Stimulated activated CD8-positive, alpha-beta memory T cell treated with anti-CD3 and anti-CD28 coated beads, Interleukin-15, amount 100 ng/mL, for 24 hours (primary cell): Measurements from ENCODE around the gene FHIT.

Source experiments
- DNase-seq: peaks from one replicate; pipeline ENCODE4 v3.0.0-alpha.2; 2020; ENCODE audit warnings: low read depth

Gene FHIT

GRCh38 chr3:59762941-59763340 lies 1488.3 kb downstream of the FHIT start:
- no peak for DNase-seq

GRCh38 chr3:59759298-59760031 lies 1491.8 kb downstream of the FHIT start:
- no peak for DNase-seq

- no peak for DNase-seq
Observed at GRCh38 chr3:59758672-59759071, 1492.6 kb downstream of the FHIT start.

- DNase-seq, result no peak
Observed at GRCh38 chr3:59756934-59757333, 1494.3 kb downstream of the FHIT start.

- DNase-seq, result no peak
Observed at GRCh38 chr3:59754456-59755129, 1496.7 kb downstream of the FHIT start.

GRCh38 chr3:59753808-59754450 lies 1497.3 kb downstream of the FHIT start:
- no peak for DNase-seq

- DNase-seq, result no peak
Observed at GRCh38 chr3:59752925-59753324, 1498.3 kb downstream of the FHIT start.

- DNase-seq, result no peak
Observed at GRCh38 chr3:59751606-59752005, 1499.6 kb downstream of the FHIT start.

GRCh38 chr3:59750391-59750790 lies 1500.9 kb downstream of the FHIT start:
- no peak for DNase-seq

GRCh38 chr3:59749291-59749690 lies 1502.0 kb downstream of the FHIT start:
- DNase-seq, result no peak

GRCh38 chr3:59746585-59746984 lies 1504.7 kb downstream of the FHIT start:
- no peak for DNase-seq

- DNase-seq, result no peak
Observed at GRCh38 chr3:59737241-59737640, 1514.0 kb downstream of the FHIT start.

GRCh38 chr3:59734061-59734460 lies 1517.2 kb downstream of the FHIT start:
- DNase-seq, result no peak

- DNase-seq, result no peak
Observed at GRCh38 chr3:59733041-59733809, 1518.0 kb downstream of the FHIT start.

GRCh38 chr3:59731943-59732342 lies 1519.3 kb downstream of the FHIT start:
- DNase-seq, result no peak

- DNase-seq, result no peak
Observed at GRCh38 chr3:59730591-59730990, 1520.7 kb downstream of the FHIT start.

GRCh38 chr3:59728587-59728908 lies 1522.7 kb downstream of the FHIT start:
- no peak for DNase-seq

- no peak for DNase-seq
Observed at GRCh38 chr3:59727902-59728586, 1523.2 kb downstream of the FHIT start.

GRCh38 chr3:59726279-59726678 lies 1525.0 kb downstream of the FHIT start:
- DNase-seq, result no peak

GRCh38 chr3:59717679-59718205 lies 1533.5 kb downstream of the FHIT start:
- DNase-seq, result no peak

GRCh38 chr3:59714066-59714465 lies 1537.2 kb downstream of the FHIT start:
- DNase-seq, result no peak

GRCh38 chr3:59710554-59710953 lies 1540.7 kb downstream of the FHIT start:
- no peak for DNase-seq
